NCI-H1694 treated with DMSO at 0.1 percent for 48 hours (cell line): ENCODE measurements around the gene MYG1.
A peak's percentile ranks its signal among the peaks of the same experiment; 100 is the strongest.

Experiments used
- DNase-seq: peaks from one replicate; lab custom pipeline; 2025; lab: John Stamatoyannopoulos, UW

MYG1 gene, protein sequence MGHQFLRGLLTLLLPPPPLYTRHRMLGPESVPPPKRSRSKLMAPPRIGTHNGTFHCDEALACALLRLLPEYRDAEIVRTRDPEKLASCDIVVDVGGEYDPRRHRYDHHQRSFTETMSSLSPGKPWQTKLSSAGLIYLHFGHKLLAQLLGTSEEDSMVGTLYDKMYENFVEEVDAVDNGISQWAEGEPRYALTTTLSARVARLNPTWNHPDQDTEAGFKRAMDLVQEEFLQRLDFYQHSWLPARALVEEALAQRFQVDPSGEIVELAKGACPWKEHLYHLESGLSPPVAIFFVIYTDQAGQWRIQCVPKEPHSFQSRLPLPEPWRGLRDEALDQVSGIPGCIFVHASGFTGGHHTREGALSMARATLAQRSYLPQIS

DNA sequence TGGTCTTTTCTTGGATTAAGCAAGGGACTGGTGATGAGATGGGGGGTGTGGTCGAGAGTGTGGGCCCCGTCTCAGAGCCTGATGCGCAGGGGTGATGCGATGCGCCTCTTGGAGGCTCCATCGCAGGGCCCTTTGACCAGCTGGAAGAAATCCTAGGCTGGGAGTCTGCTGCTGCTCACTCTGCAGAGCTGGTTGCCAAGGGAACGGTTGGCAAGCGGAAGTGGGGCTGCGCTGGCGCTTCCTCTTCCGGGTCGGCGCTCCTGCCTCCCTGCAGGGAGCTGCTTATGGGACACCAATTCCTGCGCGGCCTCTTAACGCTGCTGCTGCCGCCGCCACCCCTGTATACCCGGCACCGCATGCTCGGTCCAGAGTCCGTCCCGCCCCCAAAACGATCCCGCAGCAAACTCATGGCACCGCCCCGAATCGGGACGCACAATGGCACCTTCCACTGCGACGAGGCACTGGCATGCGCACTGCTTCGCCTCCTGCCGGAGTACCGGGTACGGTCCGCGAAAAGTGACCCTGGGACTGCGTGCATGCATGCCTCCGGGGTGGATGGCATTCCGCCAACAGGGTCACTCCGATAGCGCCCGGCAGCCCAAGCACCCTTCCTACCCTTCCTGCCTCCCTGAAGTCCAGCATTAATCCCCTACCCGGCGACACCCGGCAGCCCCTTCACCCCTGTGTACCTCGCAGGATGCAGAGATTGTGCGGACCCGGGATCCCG, at the start of gene MYG1:
Gene MYG1 (plus strand): TSS at position 242 of the 727 bp plus-strand sequence. CDS start 43 bp downstream, at position 285.
- peak; percentile 50 for DNase-seq

DNA sequence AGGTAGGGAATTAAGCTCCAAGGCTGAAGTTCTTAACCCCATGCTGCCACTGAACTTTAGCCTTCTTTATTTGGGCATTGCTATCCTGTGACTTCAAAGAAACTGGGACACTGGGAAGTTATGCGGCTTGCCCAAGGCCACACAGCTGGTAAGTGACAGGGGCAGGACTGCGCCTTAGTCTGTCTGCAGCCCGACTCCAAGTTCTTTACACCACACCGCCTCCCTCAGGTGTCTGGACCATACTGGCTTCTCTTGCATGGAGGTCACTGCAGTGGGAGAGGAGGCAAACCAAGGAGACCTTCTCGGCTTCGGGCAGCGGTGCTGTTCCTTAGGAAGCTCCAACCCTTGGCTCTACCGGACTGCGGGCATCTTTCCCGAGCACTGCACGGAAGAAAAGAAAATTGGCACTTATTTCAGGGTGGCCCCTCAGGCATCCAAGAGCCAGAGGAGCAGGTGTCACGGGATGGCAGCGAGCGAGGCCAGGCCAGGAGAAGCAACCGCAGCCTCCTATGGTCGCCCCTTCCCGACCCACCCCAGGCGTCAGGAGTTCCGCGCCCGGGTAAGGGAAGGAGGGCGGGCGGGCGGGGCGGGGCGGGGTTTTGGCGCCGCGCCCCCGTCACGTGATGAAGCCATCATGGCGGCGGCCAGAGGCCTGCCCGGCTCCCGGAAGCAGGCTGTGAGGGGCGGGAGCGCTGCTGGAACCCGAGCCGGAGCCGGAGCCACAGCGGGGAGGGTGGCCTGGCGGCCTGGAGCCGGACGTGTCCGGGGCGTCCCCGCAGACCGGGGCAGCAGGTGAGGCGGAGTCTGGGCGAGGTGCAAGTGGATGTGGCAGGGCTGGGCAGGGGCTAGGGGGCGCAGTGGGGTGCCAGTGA, 47.8 kb upstream of the MYG1 start:
- peak; percentile 45 for DNase-seq

DNA sequence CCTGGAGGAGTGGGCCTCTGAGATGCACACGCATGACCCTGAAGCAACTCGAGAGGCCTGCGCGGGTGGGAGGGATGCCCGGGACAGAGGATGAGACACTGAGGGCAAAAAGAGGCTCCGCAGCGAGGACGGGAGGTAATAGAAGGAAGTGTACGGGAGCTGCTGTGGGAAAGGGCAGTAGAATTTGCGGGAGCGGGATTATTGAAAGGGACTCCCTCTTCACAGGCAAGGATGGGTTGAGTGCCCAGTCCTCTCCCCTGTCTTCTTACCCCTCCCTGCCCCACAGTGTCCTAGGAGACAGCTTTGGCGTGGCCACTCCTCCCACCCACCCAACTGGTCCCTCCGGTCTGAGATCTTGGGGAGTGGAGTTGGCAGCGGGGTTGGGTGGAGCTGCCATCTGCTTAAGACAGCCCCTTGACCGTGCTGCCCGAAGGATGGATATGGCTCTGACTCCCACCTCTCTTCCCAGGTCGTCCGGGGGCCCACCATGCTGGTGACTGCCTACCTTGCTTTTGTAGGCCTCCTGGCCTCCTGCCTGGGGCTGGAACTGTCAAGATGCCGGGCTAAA, 47.1 kb upstream of the MYG1 start:
- DNase-seq = no peak

DNA sequence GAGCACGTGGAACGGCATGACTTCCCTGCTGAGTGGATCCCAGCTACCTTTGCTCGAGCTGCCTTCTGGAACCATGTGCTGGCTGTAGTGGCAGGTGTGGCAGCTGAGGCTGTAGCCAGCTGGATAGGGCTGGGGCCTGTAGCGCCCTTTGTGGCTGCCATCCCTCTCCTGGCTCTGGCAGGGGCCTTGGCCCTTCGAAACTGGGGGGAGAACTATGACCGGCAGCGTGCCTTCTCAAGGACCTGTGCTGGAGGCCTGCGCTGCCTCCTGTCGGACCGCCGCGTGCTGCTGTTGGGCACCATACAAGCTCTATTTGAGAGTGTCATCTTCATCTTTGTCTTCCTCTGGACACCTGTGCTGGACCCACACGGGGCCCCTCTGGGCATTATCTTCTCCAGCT, 46.2 kb upstream of the MYG1 start:
- no peak for DNase-seq

DNA sequence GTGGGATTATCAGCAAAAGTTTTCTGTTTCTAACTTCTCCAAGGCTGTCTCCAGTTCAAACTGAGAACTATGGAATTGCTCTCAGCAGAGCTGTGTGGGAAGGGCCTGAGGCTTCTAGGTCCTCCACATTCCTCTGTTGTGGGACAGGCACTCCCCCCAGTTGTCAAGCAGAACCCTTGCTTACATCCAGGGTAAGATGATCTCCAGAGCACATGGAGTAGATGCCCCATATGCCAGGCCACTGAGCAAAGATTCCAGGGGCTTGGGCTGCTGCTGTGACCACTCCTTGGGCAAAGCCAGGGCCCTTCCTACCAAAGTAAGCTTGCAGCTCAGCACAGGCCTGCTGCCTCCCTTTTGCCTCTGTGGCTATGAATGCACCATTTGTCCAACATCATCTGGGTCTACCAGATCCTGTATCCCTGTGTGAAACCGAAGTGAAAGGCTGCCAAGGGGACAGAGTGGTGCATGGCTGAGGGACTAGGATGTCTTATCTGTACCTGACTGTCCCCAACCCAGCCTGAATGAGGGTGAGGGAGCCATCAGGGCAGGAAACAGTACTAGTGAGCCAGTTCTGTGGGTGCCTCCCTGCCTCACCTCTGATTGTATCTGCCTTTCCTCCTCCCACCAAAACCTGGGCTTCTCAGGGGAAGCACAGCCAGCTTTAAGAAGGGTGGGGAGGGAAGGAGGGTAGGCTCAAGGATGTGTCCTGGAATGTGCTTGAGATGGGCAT, 44.5 kb upstream of the MYG1 start:
- DNase-seq = no peak

DNA sequence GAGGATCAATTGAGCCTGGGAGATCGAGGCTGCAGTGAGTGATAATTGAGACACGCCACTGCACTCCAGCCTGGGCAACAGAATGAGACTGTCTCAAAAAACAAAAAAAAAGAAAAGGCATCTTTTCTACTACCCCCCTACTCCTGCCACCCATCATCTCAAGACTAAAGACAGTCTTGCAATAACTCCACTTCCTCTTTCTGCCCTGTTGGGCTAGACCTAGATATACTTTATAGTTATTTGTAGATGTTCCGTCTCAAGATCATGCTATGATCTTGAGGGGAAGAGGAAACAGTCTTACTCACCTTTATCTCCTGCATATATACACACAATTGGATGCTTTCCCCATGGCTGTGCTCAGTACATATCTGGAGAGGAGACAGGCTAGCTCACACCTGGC, 43.5 kb upstream of the MYG1 start:
- no peak for DNase-seq

DNA sequence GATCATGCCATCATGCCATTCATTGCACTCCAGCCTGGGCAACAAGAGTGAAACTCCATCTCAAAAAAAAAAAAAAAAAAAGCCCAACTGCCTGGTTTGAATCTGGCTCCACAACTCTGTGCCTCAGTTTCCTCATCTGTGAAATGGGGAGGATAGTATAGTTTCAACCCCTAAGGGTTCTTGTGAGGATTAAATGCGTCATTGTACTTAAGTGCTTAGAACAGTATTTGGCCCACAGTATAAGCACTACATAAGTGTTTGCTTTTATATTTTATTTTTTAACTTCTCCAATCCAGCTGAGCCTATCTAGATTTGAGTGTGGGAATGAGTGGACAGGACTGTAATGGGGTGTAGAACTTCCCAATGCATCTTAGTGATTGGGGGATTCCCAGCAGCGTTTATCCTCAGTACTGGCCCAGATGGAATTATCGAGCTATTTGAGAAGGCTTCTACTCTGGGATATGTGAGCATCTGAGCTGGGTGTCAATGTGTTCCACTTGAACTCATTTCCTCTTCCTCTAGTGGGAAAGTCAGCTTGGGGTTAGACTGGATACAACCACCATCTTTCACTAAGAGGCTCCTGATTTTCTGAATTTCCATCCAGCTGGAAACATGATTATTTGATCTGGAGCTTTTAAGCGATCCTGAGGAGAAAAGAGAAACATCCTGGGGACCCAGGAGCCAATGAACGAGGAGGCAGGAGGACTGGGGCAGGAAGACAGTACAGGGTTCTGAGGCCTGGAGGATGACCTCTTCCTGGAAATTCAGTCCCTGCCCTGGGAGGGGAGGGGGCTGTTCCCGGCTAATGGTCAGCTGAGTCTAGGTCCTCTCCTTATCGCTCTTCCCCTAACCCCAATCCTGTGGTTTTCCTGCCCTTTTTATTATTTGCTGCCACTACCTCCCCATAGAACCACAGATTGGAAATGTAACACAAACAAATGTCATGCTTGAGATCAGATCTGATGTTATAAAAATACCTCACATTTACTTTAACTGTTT, 40.7 kb upstream of the MYG1 start:
- no peak for DNase-seq

DNA sequence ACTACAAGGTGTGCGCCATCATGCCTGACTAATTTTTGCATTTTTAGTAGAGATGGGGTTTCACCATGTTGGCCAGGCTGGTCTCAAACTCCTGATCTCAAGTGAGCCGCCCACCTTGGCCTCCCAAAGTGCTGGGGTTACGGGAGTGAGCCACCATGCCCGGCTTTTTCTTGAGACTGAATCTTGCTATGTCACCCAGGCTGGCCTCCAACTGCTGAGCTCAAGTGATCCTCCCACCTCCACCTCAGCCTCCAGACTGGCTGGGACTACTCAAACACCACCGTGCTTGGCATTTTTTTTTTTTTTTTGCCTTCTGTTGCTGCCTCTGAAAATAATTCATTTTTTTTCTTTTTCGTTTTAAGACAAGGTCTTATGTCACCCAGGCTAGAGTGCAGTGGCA, 39.6 kb upstream of the MYG1 start:
- no peak for DNase-seq

DNA sequence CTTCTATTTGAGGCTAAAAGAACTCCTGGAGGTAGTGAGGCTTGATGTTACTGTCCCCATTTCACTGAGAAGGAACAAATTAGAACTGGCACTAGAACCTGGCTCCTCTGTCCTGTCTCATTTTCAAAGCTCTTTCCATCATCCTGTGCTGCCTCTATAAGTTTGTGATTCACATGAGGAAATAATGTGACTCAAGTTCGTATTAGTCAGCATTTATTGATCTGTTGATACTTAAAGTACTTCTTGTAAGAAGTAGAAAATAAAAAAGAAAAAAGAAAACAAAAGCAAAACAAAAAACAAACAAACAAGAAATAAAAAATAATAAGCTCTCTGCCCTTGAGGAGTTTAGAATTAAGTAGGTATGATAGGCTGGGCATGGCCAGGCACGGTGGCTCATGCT, 33.7 kb upstream of the MYG1 start:
- DNase-seq = no peak

DNA sequence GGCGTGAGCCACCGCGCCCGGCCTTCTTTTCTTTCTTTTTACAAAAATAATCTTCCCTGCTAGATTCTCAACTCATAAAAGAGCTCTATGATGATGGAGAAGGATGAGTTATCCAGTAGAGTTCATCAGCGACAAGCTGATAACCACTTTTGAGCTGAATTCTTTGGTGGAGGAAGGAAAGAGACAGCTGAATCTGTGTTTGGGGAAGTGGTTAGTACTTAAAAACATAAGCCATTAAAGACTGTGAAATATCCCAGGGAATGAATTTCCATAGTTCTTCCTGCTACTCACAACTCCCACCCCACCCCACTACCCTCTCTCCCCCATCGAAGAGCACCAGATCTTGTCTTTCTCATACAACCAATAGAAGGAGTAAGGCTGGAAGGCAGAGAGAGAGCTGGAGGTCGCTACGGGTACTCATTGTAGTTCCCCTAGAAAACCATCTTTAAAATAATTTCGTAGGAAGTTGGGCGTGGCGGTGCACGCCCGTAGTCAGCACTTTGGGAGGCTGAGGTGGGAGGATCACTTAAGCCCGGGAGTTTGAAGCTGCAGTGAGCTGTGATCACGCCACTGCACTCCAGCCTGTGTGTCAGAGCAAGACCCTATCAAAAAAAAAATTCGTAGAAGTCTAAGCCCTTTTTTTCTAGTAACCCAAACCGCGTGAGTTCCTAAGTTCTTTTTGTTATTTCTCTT, 32.0 kb upstream of the MYG1 start:
- no peak for DNase-seq

DNA sequence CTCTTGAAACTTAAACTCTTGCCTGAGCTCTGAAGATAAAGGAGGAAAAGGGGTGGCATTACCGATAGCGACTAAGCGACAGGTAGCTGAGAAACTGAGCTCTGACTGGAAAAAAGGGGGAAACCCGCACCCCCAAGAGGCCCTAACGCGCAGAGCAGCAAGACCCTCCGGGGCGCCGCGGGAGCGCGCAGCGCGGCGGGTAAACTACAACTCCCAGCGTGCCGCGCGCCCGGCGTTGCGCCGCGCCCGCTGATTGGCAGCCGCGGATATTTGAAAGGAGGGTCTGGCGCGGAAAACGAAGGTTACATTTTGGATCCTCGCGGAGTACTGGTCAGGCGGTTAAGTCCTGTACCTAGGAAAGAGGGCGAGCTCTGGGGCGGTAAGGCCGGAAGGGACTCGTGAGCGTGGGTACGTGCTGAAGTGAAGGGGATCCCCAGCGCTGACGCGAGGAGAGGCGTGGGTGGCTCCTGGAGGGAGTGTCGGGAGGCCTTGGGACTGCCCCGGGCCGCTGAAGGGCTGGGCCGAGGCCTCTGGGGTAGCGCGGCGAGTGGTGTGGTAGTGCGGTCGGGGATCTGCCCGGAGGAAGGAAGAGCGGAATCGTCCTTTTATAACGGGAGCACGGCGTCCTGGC, 31.4 kb upstream of the MYG1 start, which contains the start of gene ESPL1:
Gene ESPL1 (plus strand): TSS at position 301 of the 631 bp plus-strand sequence. CDS start 468 bp downstream, outside the sequence.
- peak; percentile 49 for DNase-seq

DNA sequence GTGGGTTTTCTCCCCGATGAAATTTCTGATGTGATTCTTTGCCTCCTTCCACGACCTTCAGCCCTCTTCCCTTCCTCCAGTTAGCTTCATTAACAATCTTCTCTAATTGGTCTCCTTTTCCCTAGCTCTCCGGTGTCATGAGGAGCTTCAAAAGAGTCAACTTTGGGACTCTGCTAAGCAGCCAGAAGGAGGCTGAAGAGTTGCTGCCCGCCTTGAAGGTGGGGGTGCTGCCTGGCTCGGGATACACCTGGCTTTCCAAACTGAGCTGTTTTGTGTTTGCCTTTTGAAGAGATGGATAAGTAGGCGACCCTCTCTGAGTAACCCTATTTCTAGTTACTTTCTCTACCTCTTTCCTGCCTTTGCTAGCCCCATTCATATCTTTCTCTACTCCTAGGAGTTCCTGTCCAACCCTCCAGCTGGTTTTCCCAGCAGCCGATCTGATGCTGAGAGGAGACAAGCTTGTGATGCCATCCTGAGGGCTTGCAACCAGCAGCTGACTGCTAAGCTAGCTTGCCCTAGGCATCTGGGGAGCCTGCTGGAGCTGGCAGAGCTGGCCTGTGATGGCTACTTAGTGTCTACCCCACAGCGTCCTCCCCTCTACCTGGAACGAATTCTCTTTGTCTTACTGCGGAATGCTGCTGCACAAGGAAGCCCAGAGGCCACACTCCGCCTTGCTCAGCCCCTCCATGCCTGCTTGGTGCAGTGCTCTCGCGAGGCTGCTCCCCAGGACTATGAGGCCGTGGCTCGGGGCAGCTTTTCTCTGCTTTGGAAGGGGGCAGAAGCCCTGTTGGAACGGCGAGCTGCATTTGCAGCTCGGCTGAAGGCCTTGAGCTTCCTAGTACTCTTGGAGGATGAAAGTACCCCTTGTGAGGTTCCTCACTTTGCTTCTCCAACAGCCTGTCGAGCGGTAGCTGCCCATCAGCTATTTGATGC, 30.6 kb upstream of the MYG1 start:
- no peak for DNase-seq

DNA sequence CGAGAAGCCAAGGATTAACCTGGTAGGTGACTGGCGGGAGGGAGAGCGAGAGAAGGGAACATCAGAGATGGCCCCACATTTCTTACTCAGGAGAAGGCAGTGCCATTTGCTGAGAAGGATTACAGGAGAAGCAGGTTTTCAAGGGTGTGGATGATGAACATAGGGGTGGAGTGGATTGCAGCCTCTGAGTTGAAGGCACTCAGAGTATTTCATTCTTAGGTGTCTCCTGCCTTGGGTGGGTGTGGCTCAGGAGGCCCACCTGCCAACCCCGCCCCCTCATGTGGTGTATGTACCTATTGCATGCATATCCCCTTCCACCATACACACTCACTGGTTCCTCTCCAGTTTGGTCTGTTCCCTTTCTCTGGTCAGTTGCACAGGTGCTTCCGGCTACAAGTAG, 25.1 kb upstream of the MYG1 start:
- no peak for DNase-seq

DNA sequence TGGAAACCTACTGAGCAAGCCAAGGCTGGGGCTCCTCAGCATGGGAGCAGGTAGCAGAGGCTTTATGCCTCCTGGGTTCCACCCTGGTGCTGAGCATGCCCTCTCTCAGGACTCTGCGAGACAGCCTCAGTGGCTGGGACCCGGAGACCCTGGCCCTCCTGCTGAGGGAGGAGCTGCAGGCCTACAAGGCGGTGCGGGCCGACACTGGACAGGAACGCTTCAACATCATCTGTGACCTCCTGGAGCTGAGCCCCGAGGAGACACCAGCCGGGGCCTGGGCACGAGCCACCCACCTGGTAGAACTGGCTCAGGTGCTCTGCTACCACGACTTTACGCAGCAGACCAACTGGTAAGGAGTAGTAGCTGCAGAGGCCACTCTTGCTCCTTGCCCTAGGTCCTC, 23.0 kb upstream of the MYG1 start:
- DNase-seq = no peak

DNA sequence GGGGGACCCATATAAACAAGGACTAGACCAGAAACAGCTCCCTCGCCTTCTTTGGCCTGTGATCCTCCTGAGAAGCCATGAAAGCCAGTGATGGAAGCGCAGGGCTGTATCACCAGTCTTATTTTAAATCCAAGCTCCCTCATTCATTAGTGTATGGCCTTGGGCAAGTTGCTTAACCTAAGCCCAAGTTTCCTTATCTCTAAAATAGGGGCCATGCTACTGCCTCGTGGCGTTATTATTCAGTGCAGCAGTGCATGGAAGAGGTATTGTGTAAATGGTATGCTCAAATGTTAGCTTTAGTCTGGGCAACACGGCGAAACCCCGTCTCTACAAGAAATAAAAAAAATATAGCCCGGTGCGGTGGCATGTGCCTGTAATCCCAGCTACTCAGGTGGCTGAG, 21.5 kb upstream of the MYG1 start:
- no peak for DNase-seq

DNA sequence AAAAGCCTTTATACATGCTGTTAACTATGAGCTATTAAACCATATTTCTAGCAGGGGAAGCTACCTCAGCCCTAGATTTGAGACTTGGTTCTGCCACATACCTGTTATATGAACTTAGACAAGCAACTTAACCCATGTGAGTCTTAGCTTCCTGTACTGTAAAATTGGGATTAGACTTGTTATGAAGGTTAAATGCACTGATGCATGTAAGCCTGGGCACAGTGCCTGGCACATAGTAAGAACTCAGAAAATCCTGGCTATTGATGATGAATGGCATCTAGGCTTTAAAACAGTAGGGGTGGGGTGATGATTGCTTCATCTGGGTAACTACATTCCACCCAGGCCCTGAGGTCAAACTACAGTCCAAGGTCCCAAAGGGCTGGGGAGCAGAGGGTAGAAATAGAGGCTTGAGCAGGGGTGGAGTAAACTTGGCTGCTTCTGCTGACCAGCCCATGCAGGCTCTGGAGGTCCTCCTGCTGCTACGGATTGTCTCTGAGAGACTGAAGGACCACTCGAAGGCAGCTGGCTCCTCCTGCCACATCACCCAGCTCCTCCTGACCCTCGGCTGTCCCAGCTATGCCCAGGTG, 20.1 kb upstream of the MYG1 start:
- DNase-seq = no peak

DNA sequence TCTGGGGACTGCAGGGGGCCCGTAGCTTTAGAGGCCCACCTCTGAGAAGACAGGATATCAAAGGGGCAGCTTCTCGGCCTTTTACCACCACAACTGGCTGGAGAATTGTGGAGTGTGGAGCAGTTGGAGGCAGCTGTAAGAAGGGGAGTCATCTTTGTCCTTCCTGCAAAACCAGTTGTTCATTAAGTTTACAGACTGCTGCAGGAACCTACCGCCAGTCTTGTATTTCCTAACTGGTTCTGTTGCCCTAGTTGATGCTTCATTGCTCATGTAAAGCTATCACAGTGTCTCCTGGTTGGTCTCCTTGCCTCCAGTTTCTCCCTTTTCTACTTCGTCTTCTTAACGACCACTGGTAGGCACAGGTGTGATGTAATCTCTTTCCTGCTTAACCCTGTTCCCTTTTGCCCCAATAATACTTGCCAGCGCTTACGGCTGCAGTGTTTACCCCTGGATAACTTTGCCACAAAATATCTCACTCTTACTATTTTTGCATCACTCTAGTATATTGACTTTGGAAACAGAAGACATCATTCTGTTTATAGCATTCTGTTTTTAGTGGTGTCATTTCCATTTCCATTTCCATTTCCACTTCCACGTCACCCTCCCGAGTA, 19.5 kb upstream of the MYG1 start:
- DNase-seq = no peak
